ENCODE results near the gene NUDT4B. TPM values are rescaled to one million over a fixed set of nuclear protein-coding genes. Genes with fewer than 3 reads are reported as not detected.
A peak's percentile ranks its signal among the peaks of the same experiment; 100 is the strongest.
"Not testable (repeated sequence)": the region's sequence is repeated elsewhere in the genome, so short reads cannot be mapped to it uniquely, and the experiment has no call there.

Gene NUDT4B
- total RNA-seq (1 to 10 TPM in 1 of 2 donors, under 1 TPM in 1; 0.75 to 1.2 TPM), polyA plus RNA-seq (1 to 10 TPM in 1 of 2 donors, not detected in 1; 1.8 TPM)
- long read RNA-seq, donor 1, result 0 reads
- long read RNA-seq, donor 2, transcript NUDT4B-201 (1 exons, 1,206 nt), result major isoform, 5 of 5 reads
- long read RNA-seq, donor 2, partial matches to known transcripts, result 0 of 5 reads
- long read RNA-seq, donor 2, other reads (novel, unspliced or antisense), result 0 of 5 reads

- WGBS, 2 donors, result no CpG with 5 or more reads among the region's 68 CpGs
- H3K4me3 ChIP-seq (ENCODE audit: low read length in 2 of 2); H3K27me3 ChIP-seq (ENCODE audit: control insufficient read depth in 1 of 2, insufficient read depth in 2 of 2, low read length in 1 of 2); H3K27ac ChIP-seq (ENCODE audit: low read depth in 1 of 2, low read length in 2 of 2); H3K9me3 ChIP-seq (ENCODE audit: control insufficient read depth, low read length); H3K36me3 ChIP-seq (ENCODE audit: control insufficient read depth in 1 of 2, insufficient read depth in 2 of 2, low read length in 1 of 2); H3K4me1 ChIP-seq (ENCODE audit: control insufficient read depth in 1 of 2, insufficient read depth in 2 of 2, low read length in 2 of 2); DNase-seq; intact Hi-C loops (cut with DNase I): not testable (repeated sequence)
- ATAC-seq (ENCODE audit: low FRiP score), result peak; percentile 83
Observed at GRCh38 chr1:148748563-148749334, at the start of gene NUDT4B. Gene NUDT4B (plus strand): TSS chr1:148748774. CDS start chr1:148748953, 179 bp downstream.

- intact Hi-C loops (cut with DNase I); DNase-seq: not testable (repeated sequence)
Observed at GRCh38 chr1:148699357-148699756, 49.2 kb upstream of the NUDT4B start.

GRCh38 chr1:148702242-148702641, 46.3 kb upstream of the NUDT4B start:
- intact Hi-C loops (cut with DNase I); H3K9me3 ChIP-seq (ENCODE audit: control insufficient read depth, low read length); H3K27ac ChIP-seq (ENCODE audit: low read depth in 1 of 2, low read length in 2 of 2); H3K4me3 ChIP-seq (ENCODE audit: low read length in 2 of 2); H3K4me1 ChIP-seq (ENCODE audit: control insufficient read depth in 1 of 2, insufficient read depth in 2 of 2, low read length in 2 of 2); ATAC-seq (ENCODE audit: low FRiP score); H3K27me3 ChIP-seq (ENCODE audit: control insufficient read depth in 1 of 2, insufficient read depth in 2 of 2, low read length in 1 of 2); DNase-seq; H3K36me3 ChIP-seq (ENCODE audit: control insufficient read depth in 1 of 2, insufficient read depth in 2 of 2, low read length in 1 of 2): not testable (repeated sequence)
- no CpG with 5 or more reads among the region's 1 CpG for WGBS, 2 donors

More at GRCh38 chr1:148699357-148699756, 49.2 kb upstream of the NUDT4B start:
- H3K36me3 ChIP-seq (ENCODE audit: control insufficient read depth in 1 of 2, insufficient read depth in 2 of 2, low read length in 1 of 2); H3K4me1 ChIP-seq (ENCODE audit: control insufficient read depth in 1 of 2, insufficient read depth in 2 of 2, low read length in 2 of 2); H3K4me3 ChIP-seq (ENCODE audit: low read length in 2 of 2); H3K9me3 ChIP-seq (ENCODE audit: control insufficient read depth, low read length); ATAC-seq (ENCODE audit: low FRiP score); H3K27ac ChIP-seq (ENCODE audit: low read depth in 1 of 2, low read length in 2 of 2); H3K27me3 ChIP-seq (ENCODE audit: control insufficient read depth in 1 of 2, insufficient read depth in 2 of 2, low read length in 1 of 2): not testable (repeated sequence)
- WGBS, 2 donors, result no CpG with 5 or more reads among the region's 5 CpGs

- H3K36me3 ChIP-seq (ENCODE audit: control insufficient read depth in 1 of 2, insufficient read depth in 2 of 2, low read length in 1 of 2); H3K4me3 ChIP-seq (ENCODE audit: low read length in 2 of 2); H3K4me1 ChIP-seq (ENCODE audit: control insufficient read depth in 1 of 2, insufficient read depth in 2 of 2, low read length in 2 of 2); DNase-seq; H3K27me3 ChIP-seq (ENCODE audit: control insufficient read depth in 1 of 2, insufficient read depth in 2 of 2, low read length in 1 of 2); H3K27ac ChIP-seq (ENCODE audit: low read depth in 1 of 2, low read length in 2 of 2); ATAC-seq (ENCODE audit: low FRiP score); intact Hi-C loops (cut with DNase I); H3K9me3 ChIP-seq (ENCODE audit: control insufficient read depth, low read length): not testable (repeated sequence)
- 29% methylated on average over 1 of the region's 5 CpGs; no CpG with 5 or more reads in 1 of the 2 donors for WGBS, 2 donors
Observed at GRCh38 chr1:148703973-148704591, 44.5 kb upstream of the NUDT4B start.

GRCh38 chr1:148705316-148705948, 43.1 kb upstream of the NUDT4B start:
- H3K27me3 ChIP-seq (ENCODE audit: control insufficient read depth in 1 of 2, insufficient read depth in 2 of 2, low read length in 1 of 2); H3K9me3 ChIP-seq (ENCODE audit: control insufficient read depth, low read length); intact Hi-C loops (cut with DNase I); H3K36me3 ChIP-seq (ENCODE audit: control insufficient read depth in 1 of 2, insufficient read depth in 2 of 2, low read length in 1 of 2); ATAC-seq (ENCODE audit: low FRiP score); DNase-seq; H3K4me1 ChIP-seq (ENCODE audit: control insufficient read depth in 1 of 2, insufficient read depth in 2 of 2, low read length in 2 of 2); H3K27ac ChIP-seq (ENCODE audit: low read depth in 1 of 2, low read length in 2 of 2); H3K4me3 ChIP-seq (ENCODE audit: low read length in 2 of 2): not testable (repeated sequence)
- 83 to 86% methylated on average over 1 of the region's 4 CpGs for WGBS, 2 donors

- DNase-seq; H3K27ac ChIP-seq (ENCODE audit: low read depth in 1 of 2, low read length in 2 of 2); H3K4me3 ChIP-seq (ENCODE audit: low read length in 2 of 2); intact Hi-C loops (cut with DNase I); H3K4me1 ChIP-seq (ENCODE audit: control insufficient read depth in 1 of 2, insufficient read depth in 2 of 2, low read length in 2 of 2); H3K9me3 ChIP-seq (ENCODE audit: control insufficient read depth, low read length); H3K27me3 ChIP-seq (ENCODE audit: control insufficient read depth in 1 of 2, insufficient read depth in 2 of 2, low read length in 1 of 2); H3K36me3 ChIP-seq (ENCODE audit: control insufficient read depth in 1 of 2, insufficient read depth in 2 of 2, low read length in 1 of 2); ATAC-seq (ENCODE audit: low FRiP score): not testable (repeated sequence)
- WGBS, 2 donors, result no CpG with 5 or more reads among the region's 1 CpG
Observed at GRCh38 chr1:148708779-148709333, 39.7 kb upstream of the NUDT4B start.

GRCh38 chr1:148710772-148711523, 37.6 kb upstream of the NUDT4B start:
- H3K9me3 ChIP-seq (ENCODE audit: control insufficient read depth, low read length); H3K36me3 ChIP-seq (ENCODE audit: control insufficient read depth in 1 of 2, insufficient read depth in 2 of 2, low read length in 1 of 2); ATAC-seq (ENCODE audit: low FRiP score); H3K4me3 ChIP-seq (ENCODE audit: low read length in 2 of 2); DNase-seq; intact Hi-C loops (cut with DNase I); H3K4me1 ChIP-seq (ENCODE audit: control insufficient read depth in 1 of 2, insufficient read depth in 2 of 2, low read length in 2 of 2); H3K27me3 ChIP-seq (ENCODE audit: control insufficient read depth in 1 of 2, insufficient read depth in 2 of 2, low read length in 1 of 2); H3K27ac ChIP-seq (ENCODE audit: low read depth in 1 of 2, low read length in 2 of 2): not testable (repeated sequence)
- WGBS, 2 donors, result no CpG with 5 or more reads among the region's 8 CpGs

- ATAC-seq (ENCODE audit: low FRiP score), result peak; percentile 44
- 74 to 82% methylated on average over 1 of the region's 1 CpG for WGBS, 2 donors
- H3K4me3 ChIP-seq (ENCODE audit: low read length in 2 of 2); H3K9me3 ChIP-seq (ENCODE audit: control insufficient read depth, low read length); intact Hi-C loops (cut with DNase I); H3K27ac ChIP-seq (ENCODE audit: low read depth in 1 of 2, low read length in 2 of 2); H3K27me3 ChIP-seq (ENCODE audit: control insufficient read depth in 1 of 2, insufficient read depth in 2 of 2, low read length in 1 of 2); DNase-seq; H3K36me3 ChIP-seq (ENCODE audit: control insufficient read depth in 1 of 2, insufficient read depth in 2 of 2, low read length in 1 of 2); H3K4me1 ChIP-seq (ENCODE audit: control insufficient read depth in 1 of 2, insufficient read depth in 2 of 2, low read length in 2 of 2): not testable (repeated sequence)
Observed at GRCh38 chr1:148712353-148712752, 36.2 kb upstream of the NUDT4B start.

Measured in aorta (tissue), 5 donors.